NB4 (cell line): Measurements from ENCODE around the gene COMP.

Experiments
- CTCF ChIP-seq: IDR thresholded peaks from one replicate; pipeline ENCODE4 v1.5.1; 2012; ENCODE audit warnings: low read depth, low read length
- MAX ChIP-seq: IDR thresholded peaks from 2 replicates; pipeline ENCODE4 v1.6.1; 2011; ENCODE audit warnings: low read depth, low read length

GRCh38 chr19:18833849-18834643, 42.9 kb upstream of the COMP start:
- TF ChIP-seq CTCF (no peak), MAX (no peak)
